Measurements from ENCODE around the gene MAP3K6.

DNA sequence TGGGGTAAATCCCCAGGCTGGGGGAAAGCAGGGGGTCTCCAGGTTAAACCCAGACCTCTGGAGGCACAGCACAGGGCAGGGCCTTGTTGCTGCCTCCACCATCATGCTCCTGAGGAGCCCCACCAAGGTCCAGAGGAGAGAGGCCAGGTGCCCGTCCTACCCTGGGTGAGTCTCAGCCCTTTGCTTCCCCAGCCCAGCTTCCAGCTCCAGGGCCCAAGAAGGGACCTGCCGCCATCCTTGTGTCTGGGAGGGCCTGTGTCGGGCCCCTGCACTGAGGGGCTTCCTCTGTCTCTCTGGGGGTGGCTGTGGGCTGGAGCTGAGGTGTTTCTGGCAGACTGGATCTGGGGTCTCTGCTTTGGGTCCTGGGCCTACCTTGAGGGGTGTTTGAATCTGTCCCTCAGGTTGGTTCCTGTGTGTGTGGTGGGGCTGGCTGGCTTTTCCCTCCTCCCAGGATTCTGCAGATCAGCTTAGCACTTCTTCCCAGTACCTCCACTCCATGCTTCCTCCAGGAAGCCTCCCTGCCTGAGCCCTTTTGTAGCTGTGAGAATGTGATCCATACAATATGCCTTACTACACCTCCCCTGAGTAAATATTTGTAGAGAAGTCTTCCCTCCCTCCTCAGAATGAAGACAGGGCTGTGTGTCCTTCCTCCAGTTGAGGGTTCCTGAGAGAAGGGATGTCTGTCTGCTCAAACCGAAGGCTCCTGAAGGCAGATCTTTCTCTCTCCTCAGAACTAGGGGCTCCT is 31.8 kb upstream of the MAP3K6 start:
- TF ChIP-seq, protein P1, sequence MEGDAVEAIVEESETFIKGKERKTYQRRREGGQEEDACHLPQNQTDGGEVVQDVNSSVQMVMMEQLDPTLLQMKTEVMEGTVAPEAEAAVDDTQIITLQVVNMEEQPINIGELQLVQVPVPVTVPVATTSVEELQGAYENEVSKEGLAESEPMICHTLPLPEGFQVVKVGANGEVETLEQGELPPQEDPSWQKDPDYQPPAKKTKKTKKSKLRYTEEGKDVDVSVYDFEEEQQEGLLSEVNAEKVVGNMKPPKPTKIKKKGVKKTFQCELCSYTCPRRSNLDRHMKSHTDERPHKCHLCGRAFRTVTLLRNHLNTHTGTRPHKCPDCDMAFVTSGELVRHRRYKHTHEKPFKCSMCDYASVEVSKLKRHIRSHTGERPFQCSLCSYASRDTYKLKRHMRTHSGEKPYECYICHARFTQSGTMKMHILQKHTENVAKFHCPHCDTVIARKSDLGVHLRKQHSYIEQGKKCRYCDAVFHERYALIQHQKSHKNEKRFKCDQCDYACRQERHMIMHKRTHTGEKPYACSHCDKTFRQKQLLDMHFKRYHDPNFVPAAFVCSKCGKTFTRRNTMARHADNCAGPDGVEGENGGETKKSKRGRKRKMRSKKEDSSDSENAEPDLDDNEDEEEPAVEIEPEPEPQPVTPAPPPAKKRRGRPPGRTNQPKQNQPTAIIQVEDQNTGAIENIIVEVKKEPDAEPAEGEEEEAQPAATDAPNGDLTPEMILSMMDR (IDR thresholded peaks at IDR 0.05; ENCODE audit: low read length) = no peak
- TF ChIP-seq EZH2 (optimal IDR thresholded peaks at IDR 0.05; ENCODE audit: low read depth, low read length) = no peak

All from MM.1S (cell line).